Immature natural killer cell (primary cell): Measurements from ENCODE around the gene CMTM8. TPM values are rescaled to one million over a fixed set of nuclear protein-coding genes. Genes with fewer than 3 reads are reported as not detected.
A peak's percentile ranks its signal among the peaks of the same experiment; 100 is the strongest.

Source experiments
- DNase-seq, 3 donors: peaks; one replicate each; pipeline ENCODE4 v3.0.0; 2022; ENCODE audit warnings: mixed read lengths in 1 of 3
- H3K27ac Mint-ChIP-seq, 6 donors: one replicate each; pipeline ENCODE4 v1.8.0; 2020; ENCODE audit warnings: mixed read lengths in 6 of 6, mild to moderate bottlenecking in 5 of 6, inconsistent platforms in 4 of 6, moderate library complexity in 3 of 6
- H3K27me3 Mint-ChIP-seq, 3 donors: one replicate each; pipeline ENCODE4 v1.8.0; 2020 to 2021; ENCODE audit warnings: low read depth in 3 of 3, mild to moderate bottlenecking in 3 of 3, mixed read lengths in 3 of 3, moderate library complexity in 3 of 3, inconsistent platforms in 1 of 3
- H3K36me3 Mint-ChIP-seq, 3 donors: one replicate each; pipeline ENCODE4 v1.8.0; 2020; ENCODE audit warnings: mixed read lengths in 3 of 3, inconsistent platforms in 2 of 3, mild to moderate bottlenecking in 2 of 3
- H3K4me1 Mint-ChIP-seq, 2 donors: one replicate each; pipeline ENCODE4 v1.8.0; 2020; ENCODE audit warnings: inconsistent platforms in 2 of 2, mild to moderate bottlenecking in 2 of 2, mixed read lengths in 2 of 2, moderate library complexity in 1 of 2
- H3K4me3 Mint-ChIP-seq, 5 donors: one replicate each; pipeline ENCODE4 v1.8.0; 2020; ENCODE audit warnings: mild to moderate bottlenecking in 5 of 5, mixed read lengths in 5 of 5, inconsistent platforms in 3 of 5, moderate library complexity in 3 of 5
- H3K9me3 Mint-ChIP-seq, 6 donors: one replicate each; pipeline ENCODE4 v1.8.0; 2020; ENCODE audit warnings: mild to moderate bottlenecking in 6 of 6, mixed read lengths in 6 of 6, inconsistent platforms in 4 of 6, moderate library complexity in 3 of 6
- polyA plus RNA-seq, 3 donors: library from polyadenylated mRNA; unstranded; fragments of 300-500 nt; fragmentation: Illumina TruSeq; gene quantifications; one replicate each; pipeline ENCODE4 v1.2.3, GENCODE V29; 2021

Gene CMTM8
- polyA plus RNA-seq, 3 donors from 2014 or later = 1.8 to 2.0 TPM; not detected in 1

DNA sequence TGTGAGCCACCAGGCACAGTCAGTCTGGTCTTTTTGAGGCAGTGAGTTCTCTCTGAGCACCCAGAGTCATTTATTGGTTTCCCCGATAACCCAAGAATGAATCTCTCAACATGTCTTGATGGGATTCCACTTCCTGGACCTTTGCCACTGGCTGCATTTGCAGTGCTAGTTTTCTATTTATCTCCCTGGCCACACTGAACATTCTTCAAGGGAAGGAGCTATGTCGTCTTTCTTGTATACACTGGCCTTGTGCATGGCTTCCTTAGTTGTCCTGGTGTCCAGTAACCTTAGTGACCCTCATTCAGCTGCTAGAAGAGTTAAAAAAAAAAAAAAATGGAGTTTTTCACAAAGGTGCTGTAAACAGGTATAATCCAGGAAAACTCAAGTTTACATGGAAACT, 88.3 kb downstream of the CMTM8 start:
- no peak overlapping the region for H3K27ac Mint-ChIP-seq

DNA sequence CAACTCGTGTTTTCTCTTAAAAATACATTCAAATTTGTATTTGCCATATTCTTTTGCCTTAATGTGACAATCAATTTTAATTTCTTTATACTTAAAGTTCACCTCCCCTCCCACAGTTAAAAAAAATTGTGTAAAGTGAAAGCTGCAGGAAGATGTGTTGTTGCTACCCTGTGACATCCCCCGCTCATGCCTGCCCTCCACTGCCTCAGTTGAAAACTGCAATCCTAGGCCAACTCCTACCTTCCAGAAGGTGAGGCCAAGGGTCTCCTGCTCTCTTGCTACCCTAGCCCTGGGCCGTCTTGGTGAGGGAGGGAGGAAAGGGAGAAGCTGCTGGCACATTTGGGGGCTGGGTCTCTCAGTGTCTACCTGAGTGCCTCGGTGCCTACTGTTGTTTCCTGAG, 96.2 kb downstream of the CMTM8 start:
- Mint-ChIP-seq H3K27me3 (no peaks in the 10 kb centered on the region), H3K9me3 (no peaks in the 10 kb centered on the region), H3K4me3 (no peak overlapping the region), H3K27ac (no peak overlapping the region), H3K36me3 (no peaks in the 10 kb centered on the region), H3K4me1 (no peaks in the 10 kb centered on the region)
- no peak for DNase-seq

More for the DNA sequence above, 88.3 kb downstream of the CMTM8 start:
- Mint-ChIP-seq H3K9me3 (no peaks in the 10 kb centered on the region), H3K4me1 (no peaks in the 10 kb centered on the region), H3K36me3 (no peaks in the 10 kb centered on the region), H3K27me3 (peaks cover 0 to 6% (median 0%) of the 10 kb centered on the region in 3 donors), H3K4me3 (no peak overlapping the region)
- DNase-seq = no peak

DNA sequence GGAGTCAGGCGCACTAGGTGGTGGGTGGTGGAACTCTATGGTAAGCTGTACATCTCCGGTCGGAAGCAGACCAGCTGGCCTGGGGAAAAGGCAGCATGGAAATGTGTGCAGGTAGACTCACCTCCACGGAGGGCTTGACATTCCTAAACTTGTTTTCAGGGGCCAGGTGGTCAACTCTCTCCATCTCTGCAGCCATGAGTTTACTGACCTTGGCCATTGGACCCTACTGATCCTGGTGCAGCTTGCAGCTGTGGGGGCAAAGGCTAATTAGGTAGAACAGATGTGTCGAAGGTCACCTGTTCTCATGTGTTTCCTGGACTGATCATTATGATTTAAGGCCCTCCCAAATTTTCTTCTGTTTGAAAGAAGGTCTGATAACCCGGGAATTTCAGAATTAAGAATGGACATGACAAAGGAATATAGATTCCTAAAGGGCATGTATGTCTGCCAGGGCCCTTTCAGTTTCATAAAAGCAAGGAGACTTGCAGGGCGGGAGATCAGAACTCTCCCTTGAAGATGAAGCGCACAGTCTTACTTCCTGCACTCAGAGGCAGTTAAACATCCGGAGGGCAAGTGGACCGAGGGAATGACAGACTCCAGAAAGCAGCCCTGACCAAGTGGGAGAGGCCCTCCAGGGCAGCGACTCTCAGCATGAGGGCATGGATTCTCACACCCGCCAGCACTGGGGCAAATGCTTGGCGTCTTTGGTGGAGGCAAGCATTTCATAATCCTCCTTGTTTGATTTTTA, 97.1 kb downstream of the CMTM8 start:
- Mint-ChIP-seq H3K9me3 (no peaks in the 10 kb centered on the region), H3K27me3 (no peaks in the 10 kb centered on the region), H3K27ac (no peak overlapping the region), H3K4me1 (no peaks in the 10 kb centered on the region), H3K36me3 (no peaks in the 10 kb centered on the region), H3K4me3 (no peak overlapping the region)
- no peak for DNase-seq

DNA sequence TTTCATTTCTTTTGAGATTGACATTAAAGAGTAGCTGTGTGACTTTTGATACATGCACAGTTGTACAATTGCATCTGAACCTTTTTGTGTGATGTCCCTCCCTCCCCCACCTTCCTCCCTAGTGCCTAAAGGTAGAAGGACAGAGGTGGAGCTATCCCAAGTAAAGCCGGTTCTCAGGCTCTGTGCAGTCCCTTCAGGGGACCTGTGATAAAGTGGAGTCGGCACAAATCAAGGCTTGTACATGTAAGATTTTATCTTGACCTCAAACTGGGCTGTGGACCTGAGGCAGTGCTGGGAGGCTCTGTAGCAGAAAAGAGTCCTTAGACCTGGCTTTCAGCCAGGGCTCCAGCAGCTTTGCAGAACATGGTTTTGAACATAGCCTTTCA, 97.6 kb downstream of the CMTM8 start:
- Mint-ChIP-seq H3K36me3 (no peaks in the 10 kb centered on the region), H3K27me3 (no peaks in the 10 kb centered on the region), H3K27ac (no peak overlapping the region), H3K9me3 (no peaks in the 10 kb centered on the region), H3K4me1 (no peaks in the 10 kb centered on the region), H3K4me3 (no peak overlapping the region)
- DNase-seq = no peak

DNA sequence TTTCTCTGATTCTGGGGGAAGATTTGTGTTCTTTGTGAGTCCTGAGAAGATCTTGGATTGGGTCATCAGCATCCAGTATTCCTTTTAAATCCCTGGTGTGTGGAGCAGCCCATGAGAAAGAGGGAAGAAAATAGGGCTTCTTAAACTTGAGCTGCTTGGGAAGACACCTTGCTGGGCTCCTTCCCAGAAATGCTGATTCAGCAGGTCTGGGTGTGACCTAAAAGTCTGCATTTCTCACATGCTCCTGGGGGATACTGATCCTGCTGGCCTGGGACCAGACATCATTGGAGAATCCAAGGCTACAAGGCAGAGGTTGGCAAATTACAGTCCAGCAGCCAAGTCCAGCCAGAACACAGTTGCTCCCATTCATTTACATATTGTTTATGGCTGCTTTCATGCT, 99.0 kb downstream of the CMTM8 start:
- Mint-ChIP-seq H3K27ac (no peak overlapping the region), H3K36me3 (no peaks in the 10 kb centered on the region), H3K4me3 (no peak overlapping the region), H3K4me1 (no peaks in the 10 kb centered on the region), H3K9me3 (no peaks in the 10 kb centered on the region), H3K27me3 (no peaks in the 10 kb centered on the region)
- DNase-seq = no peak

DNA sequence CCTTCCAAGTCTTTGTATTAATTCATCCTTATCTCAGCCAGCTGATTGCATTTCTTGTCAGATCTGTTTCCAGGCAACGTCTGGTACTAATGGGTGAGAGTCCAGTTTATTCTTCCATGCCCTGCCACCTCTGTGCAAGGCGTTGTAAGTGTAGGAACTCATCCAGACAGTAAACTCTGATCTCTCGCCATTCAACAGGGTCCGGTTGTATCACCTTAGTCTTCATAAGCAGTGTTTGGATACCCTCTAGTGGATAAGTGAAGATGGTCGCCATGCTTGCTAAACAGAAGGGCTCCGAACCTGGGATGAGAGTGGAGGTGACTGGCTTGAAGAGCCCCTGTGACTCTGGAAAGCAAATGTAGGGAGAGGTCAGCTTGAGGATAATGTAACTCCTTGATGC, 101.6 kb downstream of the CMTM8 start:
- Mint-ChIP-seq H3K9me3 (no peaks in the 10 kb centered on the region), H3K4me1 (no peaks in the 10 kb centered on the region), H3K27me3 (peaks cover 0 to 7% (median 2%) of the 10 kb centered on the region in 3 donors), H3K27ac (no peak overlapping the region), H3K36me3 (no peaks in the 10 kb centered on the region), H3K4me3 (no peak overlapping the region)
- DNase-seq = peak in 1 of 3 donors; percentile 8

DNA sequence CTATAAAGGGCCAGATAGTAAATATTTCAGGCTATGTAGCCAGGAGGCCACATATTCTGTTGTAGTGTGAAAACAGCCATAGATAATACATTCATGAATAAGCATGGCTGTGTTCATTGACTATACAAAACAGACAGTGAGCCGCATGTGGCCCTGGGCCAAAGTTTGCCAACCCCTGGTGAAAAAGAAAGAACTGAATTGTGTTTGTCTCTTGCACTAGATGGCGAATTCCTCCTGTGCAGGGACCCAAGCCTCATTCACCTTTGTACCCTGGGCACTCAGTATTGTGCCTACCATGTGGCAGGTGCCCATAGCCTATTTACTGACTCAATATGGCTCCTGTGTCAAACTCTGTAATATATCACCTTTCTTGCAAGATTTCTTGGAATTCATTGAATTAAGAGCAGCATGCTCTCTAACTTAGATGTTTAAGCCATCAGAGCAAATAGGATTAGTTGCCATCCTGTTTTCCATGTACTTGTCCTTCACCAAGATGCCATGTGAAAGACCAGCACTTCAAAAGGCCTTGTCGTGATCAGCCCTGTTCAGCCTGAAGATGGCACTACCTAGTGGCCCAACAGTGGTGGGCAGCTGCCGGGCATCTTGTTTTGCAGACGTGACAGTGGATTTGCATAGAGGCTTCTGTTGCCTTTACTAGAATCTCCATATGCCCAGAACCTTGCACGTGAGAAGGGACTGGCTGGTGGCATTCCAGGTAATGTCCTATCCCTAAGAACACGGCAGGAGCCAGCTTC, 102.3 kb downstream of the CMTM8 start:
- no peaks in the 10 kb centered on the region for H3K9me3 Mint-ChIP-seq
- no peak overlapping the region for H3K4me3 Mint-ChIP-seq
- no peak for DNase-seq
- H3K27me3 Mint-ChIP-seq = peaks cover 0 to 7% (median 2%) of the 10 kb centered on the region in 3 donors
- H3K4me1 Mint-ChIP-seq = no peaks in the 10 kb centered on the region
- no peaks in the 10 kb centered on the region for H3K36me3 Mint-ChIP-seq
- no peak overlapping the region for H3K27ac Mint-ChIP-seq

DNA sequence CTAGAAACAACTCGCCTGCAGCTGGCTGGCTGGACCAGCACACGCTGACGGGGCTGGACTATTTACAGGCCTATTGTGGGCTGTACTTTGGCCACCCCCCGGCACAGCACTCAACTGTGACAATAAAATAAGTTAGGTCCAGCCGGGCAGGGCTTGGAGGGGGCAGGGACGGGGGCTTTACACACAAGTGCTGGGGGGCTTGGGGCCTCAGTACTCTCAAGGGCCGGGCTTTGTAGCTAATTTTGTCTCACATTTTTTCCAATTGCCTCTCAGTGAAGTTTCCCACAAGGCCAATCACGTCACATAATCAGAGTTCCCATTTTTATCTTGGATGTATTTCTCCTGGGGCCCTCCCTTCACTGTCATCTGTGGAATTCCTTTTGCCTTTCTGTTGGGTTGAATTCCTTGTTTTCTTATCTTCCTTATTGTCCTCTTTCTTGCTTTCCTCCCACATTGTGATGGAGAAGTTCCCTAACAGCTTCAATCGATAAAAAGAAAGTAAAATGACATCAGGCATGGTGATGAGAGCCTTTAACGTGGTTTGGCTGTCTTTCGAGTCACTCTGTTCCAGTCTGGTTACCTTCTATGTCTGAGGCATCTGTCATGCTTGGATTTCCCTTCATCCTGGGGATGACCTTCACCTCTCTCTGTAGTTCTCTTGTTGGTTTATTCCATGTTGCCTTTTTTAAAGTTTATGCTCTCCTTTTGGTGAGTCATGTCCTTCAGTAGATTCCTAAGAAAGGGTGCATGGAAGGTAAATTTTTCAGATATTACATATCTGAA, 109.1 kb downstream of the CMTM8 start:
- Mint-ChIP-seq H3K27ac (no peak overlapping the region), H3K27me3 (peaks cover 1 to 7% (median 2%) of the 10 kb centered on the region in 3 donors), H3K4me3 (no peak overlapping the region), H3K36me3 (no peaks in the 10 kb centered on the region), H3K9me3 (no peaks in the 10 kb centered on the region), H3K4me1 (no peaks in the 10 kb centered on the region)
- DNase-seq = no peak

DNA sequence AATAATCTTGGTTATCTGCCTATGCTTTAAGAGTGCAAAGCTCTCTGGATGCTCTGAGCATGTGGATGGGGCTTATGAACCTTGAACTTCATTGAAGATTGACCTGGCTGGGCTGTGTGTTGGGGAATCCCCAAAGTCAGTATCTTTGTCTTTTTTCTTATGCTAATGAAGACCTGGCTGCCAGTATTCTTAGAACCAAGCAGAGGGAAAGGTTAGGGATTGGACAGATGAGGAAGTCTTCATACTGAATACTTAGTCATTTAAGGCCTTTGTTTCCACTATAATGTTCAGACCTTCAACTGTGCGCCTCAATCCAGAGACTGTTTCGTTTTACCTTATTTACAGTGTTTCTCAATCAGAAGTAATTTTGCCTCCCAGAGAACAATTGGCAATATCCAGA, 110.7 kb downstream of the CMTM8 start:
- H3K9me3 Mint-ChIP-seq = no peaks in the 10 kb centered on the region
- DNase-seq = no peak
- H3K36me3 Mint-ChIP-seq = no peaks in the 10 kb centered on the region
- H3K4me1 Mint-ChIP-seq = no peaks in the 10 kb centered on the region
- H3K4me3 Mint-ChIP-seq = no peak overlapping the region
- no peak overlapping the region for H3K27ac Mint-ChIP-seq
- H3K27me3 Mint-ChIP-seq = peaks cover 0 to 7% (median 1%) of the 10 kb centered on the region in 3 donors

DNA sequence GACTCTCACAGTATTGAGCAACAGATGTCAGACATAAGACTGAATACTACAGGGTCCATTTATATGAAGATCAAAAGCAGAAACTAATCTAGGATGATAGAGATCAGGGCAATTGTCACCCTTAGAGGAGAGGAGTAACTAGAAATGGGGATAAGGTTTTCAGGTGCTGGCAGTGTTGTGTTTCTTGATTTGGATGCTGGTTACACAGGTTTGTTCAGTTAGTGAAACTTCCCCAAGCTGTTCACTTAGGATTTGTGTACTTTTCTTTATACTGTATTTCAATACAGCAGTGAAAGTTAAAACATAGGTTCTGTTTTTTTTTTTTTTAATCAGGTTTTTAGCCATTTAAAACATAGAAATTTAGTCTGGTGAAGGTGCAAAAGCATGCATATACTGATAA, 114.1 kb downstream of the CMTM8 start:
- no peak overlapping the region for H3K27ac Mint-ChIP-seq
- no peaks in the 10 kb centered on the region for H3K4me1 Mint-ChIP-seq
- no peaks in the 10 kb centered on the region for H3K36me3 Mint-ChIP-seq
- DNase-seq = no peak
- H3K27me3 Mint-ChIP-seq = peaks cover 0 to 4% (median 0%) of the 10 kb centered on the region in 3 donors
- H3K9me3 Mint-ChIP-seq = no peaks in the 10 kb centered on the region
- no peak overlapping the region for H3K4me3 Mint-ChIP-seq

DNA sequence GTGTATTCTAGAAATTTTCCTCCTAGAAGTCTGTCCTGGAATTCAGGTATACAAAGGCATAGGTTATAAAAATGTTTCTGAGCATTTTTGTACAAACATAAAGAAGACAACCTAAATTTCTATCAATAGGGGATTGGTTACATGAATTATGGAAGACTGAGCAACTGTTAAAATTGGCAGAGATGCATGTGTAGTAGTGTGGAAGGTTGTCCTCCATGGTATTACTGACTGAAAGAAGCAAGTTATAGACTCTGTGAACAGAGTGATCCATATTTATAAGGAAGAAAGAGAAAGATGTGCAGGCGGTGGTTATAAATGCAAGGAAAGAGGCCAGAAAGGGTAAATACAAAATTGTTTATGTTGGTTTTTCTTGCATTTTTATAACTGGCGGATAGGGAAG, 114.9 kb downstream of the CMTM8 start:
- peaks cover 0 to 4% (median 2%) of the 10 kb centered on the region in 3 donors for H3K27me3 Mint-ChIP-seq

DNA sequence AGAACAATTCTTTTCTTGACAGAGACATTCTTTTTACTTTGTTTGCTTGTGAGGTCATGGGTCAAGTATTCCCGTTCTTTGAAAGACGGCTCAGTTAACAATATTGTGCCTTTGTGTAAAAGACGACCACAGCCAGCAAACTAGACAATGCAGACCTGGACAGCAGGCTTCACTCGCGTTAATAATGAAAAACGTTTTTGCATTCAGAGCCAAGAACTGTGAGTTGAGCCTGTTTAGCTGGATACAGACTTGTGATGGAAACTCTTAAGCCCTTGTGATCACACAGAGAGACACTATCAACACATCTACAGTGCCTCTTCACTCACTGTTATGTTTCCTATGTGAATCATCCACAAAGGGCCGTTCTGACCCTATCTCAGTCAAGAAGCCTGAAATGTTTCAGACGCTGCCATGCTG, 115.9 kb downstream of the CMTM8 start:
- no peaks in the 10 kb centered on the region for H3K4me1 Mint-ChIP-seq
- H3K9me3 Mint-ChIP-seq = no peaks in the 10 kb centered on the region
- H3K36me3 Mint-ChIP-seq = no peaks in the 10 kb centered on the region
- H3K27ac Mint-ChIP-seq = no peak overlapping the region
- no peak for DNase-seq
- peaks cover 0 to 4% (median 2%) of the 10 kb centered on the region in 3 donors for H3K27me3 Mint-ChIP-seq
- no peak overlapping the region for H3K4me3 Mint-ChIP-seq

More for the DNA sequence above, 114.9 kb downstream of the CMTM8 start:
- Mint-ChIP-seq H3K36me3 (no peaks in the 10 kb centered on the region), H3K9me3 (no peaks in the 10 kb centered on the region), H3K4me3 (no peak overlapping the region), H3K4me1 (no peaks in the 10 kb centered on the region), H3K27ac (no peak overlapping the region)
- no peak for DNase-seq

DNA sequence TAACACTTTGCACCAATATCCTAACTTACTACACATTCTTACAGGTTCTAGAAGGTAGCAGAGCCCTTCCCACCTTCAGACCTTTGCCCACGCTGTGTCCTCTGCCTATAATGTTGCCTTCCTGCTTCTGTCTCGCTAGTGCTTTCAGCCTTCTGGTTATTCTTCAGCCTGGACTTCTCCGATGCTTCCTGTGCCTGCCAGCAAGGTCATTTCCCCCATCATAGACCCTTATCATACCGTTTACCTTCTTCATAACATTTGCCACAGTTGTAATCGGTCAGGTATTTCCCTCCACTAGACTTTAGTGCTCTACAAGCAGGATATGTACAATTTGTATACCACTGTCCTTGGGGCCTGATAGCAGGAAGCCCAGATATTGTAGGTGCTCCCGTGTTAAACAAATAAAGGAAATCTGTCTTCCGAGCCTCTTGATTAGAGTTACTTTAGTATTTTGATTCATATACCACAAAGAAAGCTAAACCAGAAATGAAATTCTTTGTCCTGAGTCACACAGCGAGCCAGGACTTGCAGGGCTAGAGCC, 117.3 kb downstream of the CMTM8 start:
- no peak overlapping the region for H3K27ac Mint-ChIP-seq
- no peaks in the 10 kb centered on the region for H3K36me3 Mint-ChIP-seq
- no peak overlapping the region for H3K4me3 Mint-ChIP-seq
- no peaks in the 10 kb centered on the region for H3K4me1 Mint-ChIP-seq
- no peaks in the 10 kb centered on the region for H3K9me3 Mint-ChIP-seq
- peaks cover 0 to 4% (median 2%) of the 10 kb centered on the region in 3 donors for H3K27me3 Mint-ChIP-seq
- no peak for DNase-seq
